ENCODE results near the gene CDH2. TPM values are rescaled to one million over a fixed set of nuclear protein-coding genes. Genes with fewer than 3 reads are reported as not detected.

The CDH2 gene
- total RNA-seq, 1 experiment from 2014 or later, result 36.2 TPM

- no peak overlapping the region for H4K91ac ChIP-seq (ENCODE audit: insufficient read length, low read depth, low read length)
- no peaks in the 10 kb centered on the region for H3K23me2 ChIP-seq (ENCODE audit: insufficient read length, low read depth, low read length, poor library complexity, severe bottlenecking)
- H3K4me3 Mint-ChIP-seq, result no peak overlapping the region
- H3K27ac ChIP-seq (ENCODE audit: insufficient read length, low read depth, low read length), result no peak overlapping the region
- no peaks in the 10 kb centered on the region for H3K79me2 ChIP-seq (ENCODE audit: insufficient read depth, low read length)
- no peak overlapping the region for H3K4ac ChIP-seq (ENCODE audit: low read depth, low read length)
- no peak overlapping the region for H2BK5ac ChIP-seq (ENCODE audit: insufficient read length, low read length)
- H2BK20ac ChIP-seq (ENCODE audit: low read depth, low read length, poor library complexity, severe bottlenecking), result no peak overlapping the region
- H3K27me3 Mint-ChIP-seq (ENCODE audit: low read depth), result no peaks in the 10 kb centered on the region
- H3K23ac ChIP-seq (ENCODE audit: insufficient read length, low read depth, low read length), result no peak overlapping the region
- no peaks in the 10 kb centered on the region for H4K20me1 ChIP-seq (ENCODE audit: control insufficient read depth, insufficient read depth, insufficient read length)
- DNase-seq, result no peak
- H3K79me1 ChIP-seq (ENCODE audit: insufficient read depth, low read depth, low read length, poor library complexity, severe bottlenecking), result no peaks in the 10 kb centered on the region
- no peak overlapping the region for H2AK5ac ChIP-seq (ENCODE audit: insufficient read length, low read length)
- no peak overlapping the region for H2AFZ ChIP-seq (ENCODE audit: low read length)
- no peak overlapping the region for H3K9ac ChIP-seq (ENCODE audit: extremely low read depth, insufficient read length, low read length)
- H3K27ac Mint-ChIP-seq, result no peak overlapping the region
- H3K4me1 ChIP-seq (ENCODE audit: insufficient read depth, low read length), result no peaks in the 10 kb centered on the region
- H2BK120ac ChIP-seq (ENCODE audit: low read depth, low read length, poor library complexity, severe bottlenecking), result no peak overlapping the region
- H3K18ac ChIP-seq (ENCODE audit: insufficient read length, low read depth, low read length), result no peak overlapping the region
- H2BK12ac ChIP-seq (ENCODE audit: insufficient read length, low read depth, low read length), result no peak overlapping the region
- no peaks in the 10 kb centered on the region for H3K27me3 ChIP-seq (ENCODE audit: insufficient read depth, low read length)
- H3T11ph ChIP-seq (ENCODE audit: low read length), result no peak overlapping the region
- no peak overlapping the region for H3K14ac ChIP-seq (ENCODE audit: insufficient read depth, low read length)
- no peaks in the 10 kb centered on the region for H3K9me3 ChIP-seq (ENCODE audit: control insufficient read depth, low read depth, low read length)
- H2BK15ac ChIP-seq (ENCODE audit: low read depth, low read length), result no peak overlapping the region
- no peak overlapping the region for H3K56ac ChIP-seq (ENCODE audit: insufficient read length, low read depth, low read length)
- no peak overlapping the region for H4K8ac ChIP-seq (replicated peaks; ENCODE audit: insufficient read length, low read depth, low read length)
- peaks cover 0 to 2% (median 0%) of the 10 kb centered on the region in 3 experiments; a peak in 1 of 7 replicates for H3K36me3 Mint-ChIP-seq (ENCODE audit: insufficient read depth in 1 of 3, low read depth in 3 of 3)
- no peak for TF ChIP-seq CTCF (conservative IDR thresholded peaks at IDR 0.05)
- no peak overlapping the region for H4K5ac ChIP-seq (ENCODE audit: insufficient read length, low read depth, low read length)
- H3K4me2 ChIP-seq (ENCODE audit: insufficient read depth, insufficient read length, low read length), result no peak overlapping the region
- H3K4me1 Mint-ChIP-seq, result peaks cover 2 to 3% of the 10 kb centered on the region in 2 experiments; a peak in 2 of 4 replicates
- H3K9me3 Mint-ChIP-seq, result no peaks in the 10 kb centered on the region
Measured at GRCh38 chr18:27959101-27959500, 217.8 kb downstream of the CDH2 start.
